H1 (cell line): Measurements from ENCODE around the gene PALM3. TPM values are rescaled to one million over a fixed set of nuclear protein-coding genes. Genes with fewer than 3 reads are reported as not detected.
A peak's percentile ranks its signal among the peaks of the same experiment; 100 is the strongest.

Experiments used
- CTCF ChIA-PET: fragments of 300-600 bp; sonication (Branson Sonifier 250); formaldehyde crosslinking; loops from one replicate; lab custom pipeline; 2021; ENCODE audit not compliant: partially characterized antibody; lab: Charles Lee
- POLR2A ChIA-PET: fragments of 300-600 bp; sonication (Branson Sonifier 250); formaldehyde crosslinking; loops from one replicate; lab custom pipeline; 2021; ENCODE audit warnings: inconsistent platforms; ENCODE audit not compliant: partially characterized antibody; lab: Charles Lee
- DNase-seq, 2 experiments: peaks; one replicate each; pipeline versions ENCODE4 v3.0.0 to v3.0.0-alpha.2; 2010 to 2022; ENCODE audit warnings: low spot score in 2 of 2, low read depth in 1 of 2, mixed read lengths in 1 of 2
- FAIRE-seq: peaks from 2 replicates; lab custom pipeline; 2011; peaks lifted over from hg19 to GRCh38; lab: Jason Lieb, UNC
- H2AFZ ChIP-seq: 2 replicates; pipeline ENCODE4 v1.8.1; 2012; ENCODE audit warnings: low read length, inconsistent platforms
- H2AK5ac ChIP-seq: 2 replicates; pipeline ENCODE4 v1.6.1; 2013; ENCODE audit warnings: low read depth, low read length
- H2BK120ac ChIP-seq: replicated peaks from 2 replicates; pipeline ENCODE3; 2013; ENCODE audit warnings: low read depth, low read length, inconsistent platforms
- H2BK12ac ChIP-seq: 2 replicates; pipeline ENCODE4 v1.6.1; 2013; ENCODE audit warnings: low read depth, low read length
- H2BK15ac ChIP-seq: 2 replicates; pipeline ENCODE4 v1.6.1; 2013; ENCODE audit warnings: low read length
- H2BK20ac ChIP-seq: 2 replicates; pipeline ENCODE4 v1.6.1; 2013; ENCODE audit warnings: low read length
- H2BK5ac ChIP-seq: 2 replicates; pipeline ENCODE4 v1.6.1; 2013; ENCODE audit warnings: low read depth, low read length
- H3K14ac ChIP-seq: 2 replicates; pipeline ENCODE4 v1.6.1; 2013; ENCODE audit warnings: inconsistent platforms; ENCODE audit not compliant: insufficient read length
- H3K18ac ChIP-seq: 2 replicates; pipeline ENCODE4 v1.6.1; 2013; ENCODE audit warnings: low read length; ENCODE audit errors: extremely low read depth
- H3K23ac ChIP-seq: 2 replicates; pipeline ENCODE4 v1.6.1; 2013; ENCODE audit warnings: inconsistent platforms; ENCODE audit not compliant: insufficient read length
- H3K23me2 ChIP-seq: 2 replicates; pipeline ENCODE4 v1.6.1; 2013; ENCODE audit warnings: low read depth, low read length
- H3K27ac ChIP-seq: 2 replicates; pipeline ENCODE4 v1.6.1; 2011; ENCODE audit warnings: low read depth, low read length, inconsistent platforms
- H3K27me3 ChIP-seq, 4 experiments: replicated peaks in 1 of 4; 1 replicate in 1 of 4; 2 replicates in 3 of 4; pipeline versions ENCODE4 v1.6.1 to v1.8.1; 2011 to 2013; ENCODE audit warnings: low read length in 3 of 4, mild to moderate bottlenecking in 3 of 4, inconsistent platforms in 2 of 4, mixed read lengths in 2 of 4, moderate library complexity in 1 of 4; ENCODE audit not compliant: control insufficient read depth in 3 of 4, insufficient read depth in 3 of 4; ENCODE audit errors: extremely low read depth in 1 of 4
- H3K36me3 ChIP-seq, 4 experiments: 2 replicates each; pipeline versions ENCODE4 v1.6.1 to v1.8.1; 2011 to 2013; ENCODE audit warnings: mild to moderate bottlenecking in 4 of 4, low read length in 3 of 4, moderate library complexity in 2 of 4, control low read depth in 1 of 4, inconsistent platforms in 1 of 4; ENCODE audit not compliant: insufficient read depth in 4 of 4, control insufficient read depth in 2 of 4
- H3K4ac ChIP-seq: replicated peaks from 2 replicates; pipeline ENCODE3; 2013; ENCODE audit warnings: low read length, low read depth, mixed read lengths, inconsistent platforms; ENCODE audit not compliant: insufficient read length
- H3K4me1 ChIP-seq, 4 experiments: replicated peaks in 1 of 4; 1 replicate in 1 of 4; 2 replicates in 3 of 4; pipeline versions ENCODE4 v1.6.1 to v1.8.1; 2011 to 2013; ENCODE audit warnings: low read length in 3 of 4, inconsistent platforms in 2 of 4, mixed read lengths in 1 of 4; ENCODE audit not compliant: insufficient read depth in 4 of 4, control insufficient read depth in 3 of 4
- H3K4me2 ChIP-seq, 2 experiments: 2 replicates each; pipeline versions ENCODE4 v1.6.1 to v1.8.1; 2011 to 2013; ENCODE audit warnings: low read depth in 2 of 2, low read length in 2 of 2, control low read depth in 1 of 2, inconsistent platforms in 1 of 2, mild to moderate bottlenecking in 1 of 2; ENCODE audit not compliant: insufficient read depth in 1 of 2
- H3K4me3 ChIP-seq, 4 experiments: fragments of 200-600, 300-600 bp in 1 of 4; sonication (generic), shearing (Covaris generic), sonication (Bioruptor Twin) in 1 of 4; 2 replicates each; pipeline versions ENCODE4 v1.5.1 to v1.8.1; 2011 to 2016; ENCODE audit warnings: low read length in 4 of 4, low read depth in 3 of 4, control low read depth in 2 of 4, inconsistent platforms in 2 of 4, mild to moderate bottlenecking in 2 of 4, mixed read lengths in 1 of 4, moderate library complexity in 1 of 4; ENCODE audit not compliant: insufficient read depth in 2 of 4; ENCODE audit errors: extremely low read depth in 1 of 4
- H3K56ac ChIP-seq: replicated peaks from 2 replicates; pipeline ENCODE3; 2013; ENCODE audit warnings: low read depth, mild to moderate bottlenecking, mixed read lengths, low read length, inconsistent platforms; ENCODE audit not compliant: insufficient read length
- H3K79me1 ChIP-seq: 2 replicates; pipeline ENCODE4 v1.6.1; 2013; ENCODE audit warnings: low read depth, low read length, control low read depth
- H3K79me2 ChIP-seq, 2 experiments: 2 replicates each; pipeline versions ENCODE4 v1.6.1 to v1.8.1; 2012 to 2013; ENCODE audit warnings: low read length in 2 of 2, mild to moderate bottlenecking in 2 of 2, inconsistent platforms in 1 of 2; ENCODE audit not compliant: insufficient read depth in 2 of 2, control insufficient read depth in 1 of 2
- H3K9ac ChIP-seq, 4 experiments: replicated peaks in 1 of 4; 1 replicate in 1 of 4; 2 replicates in 3 of 4; pipeline versions ENCODE4 v1.6.1 to v1.8.1; 2011 to 2013; ENCODE audit warnings: low read depth in 3 of 4, low read length in 3 of 4, control low read depth in 2 of 4, mild to moderate bottlenecking in 2 of 4, moderate library complexity in 2 of 4, inconsistent platforms in 1 of 4; ENCODE audit errors: extremely low read depth in 1 of 4
- H3K9me3 ChIP-seq, 2 experiments: 2 replicates each; pipeline versions ENCODE4 v1.6.1 to v1.8.1; 2012 to 2013; ENCODE audit warnings: mild to moderate bottlenecking in 2 of 2, moderate library complexity in 2 of 2, control low read depth in 1 of 2, inconsistent platforms in 1 of 2, low read depth in 1 of 2, low read length in 1 of 2, mixed read lengths in 1 of 2; ENCODE audit not compliant: insufficient read depth in 2 of 2
- H4K20me1 ChIP-seq, 2 experiments: replicated peaks in 1 of 2; 2 replicates each; pipeline versions ENCODE3 to v1.8.1; 2011 to 2013; ENCODE audit warnings: inconsistent platforms in 2 of 2, low read length in 2 of 2, mild to moderate bottlenecking in 1 of 2; ENCODE audit not compliant: insufficient read depth in 2 of 2, control insufficient read depth in 1 of 2
- H4K5ac ChIP-seq: 2 replicates; pipeline ENCODE4 v1.6.1; 2013; ENCODE audit warnings: low read length, low read depth, mixed read lengths, inconsistent platforms; ENCODE audit not compliant: insufficient read length
- H4K8ac ChIP-seq: 2 replicates; pipeline ENCODE4 v1.8.0; 2013; ENCODE audit warnings: mild to moderate bottlenecking, moderate library complexity, low read length, inconsistent platforms; ENCODE audit not compliant: insufficient read depth; ENCODE audit errors: extremely low read depth
- H4K91ac ChIP-seq: replicated peaks from 2 replicates; pipeline ENCODE3; 2013; ENCODE audit warnings: low read length, mixed read lengths, inconsistent platforms; ENCODE audit not compliant: insufficient read length
- ATF3 ChIP-seq: IDR thresholded peaks from 2 replicates; pipeline ENCODE4 v1.6.1; 2011; ENCODE audit warnings: low read depth, mild to moderate bottlenecking, low read length; ENCODE audit not compliant: insufficient read depth
- BCL11A ChIP-seq, 2 experiments: IDR thresholded peaks; one replicate each; pipeline ENCODE4 v1.6.1; 2011; ENCODE audit warnings: low read depth in 2 of 2, low read length in 2 of 2, mild to moderate bottlenecking in 2 of 2
- CBX5 ChIP-seq: fragments of 300-800, 300-1000 bp; sonication (generic); IDR thresholded peaks from 2 replicates; pipeline ENCODE4 v1.7.1; 2016; ENCODE audit warnings: antibody characterized with exemption, low read length, low read depth
- CHD2 ChIP-seq: IDR thresholded peaks from 2 replicates; pipeline ENCODE4 v1.6.1; 2012; ENCODE audit warnings: low read length, improper control_type of control experiment
- CTBP2 ChIP-seq: IDR thresholded peaks from 2 replicates; pipeline ENCODE4 v1.7.0; 2011; ENCODE audit warnings: borderline replicate concordance, mild to moderate bottlenecking, moderate library complexity, mixed read lengths, low read length; ENCODE audit not compliant: insufficient read depth, insufficient read length
- EGR1 ChIP-seq: IDR thresholded peaks from 2 replicates; pipeline ENCODE4 v1.6.1; 2011; ENCODE audit warnings: low read depth, low read length, borderline replicate concordance
- EZH2 ChIP-seq: fragments of 200-600 bp; sonication (generic); IDR thresholded peaks from 2 replicates; pipeline ENCODE4 v1.7.1; 2012; ENCODE audit warnings: low read depth, mild to moderate bottlenecking, moderate library complexity, low read length, inconsistent platforms; ENCODE audit not compliant: severe bottlenecking
- KDM4A ChIP-seq: IDR thresholded peaks from one replicate; pipeline ENCODE4 v1.7.1; 2012; ENCODE audit warnings: low read depth, mild to moderate bottlenecking, moderate library complexity, low read length, inconsistent platforms; ENCODE audit not compliant: severe bottlenecking
- SIX5 ChIP-seq: IDR thresholded peaks from 2 replicates; pipeline ENCODE4 v1.6.1; 2011; ENCODE audit warnings: mild to moderate bottlenecking, low read depth, low read length
- TAF7 ChIP-seq: optimal IDR thresholded peaks from 2 replicates; pipeline ENCODE3; 2011; ENCODE audit warnings: low read depth, mild to moderate bottlenecking, inconsistent platforms, low read length, moderate library complexity, borderline replicate concordance
- ZNF274 ChIP-seq: IDR thresholded peaks from 2 replicates; pipeline ENCODE4 v1.7.0; 2012; ENCODE audit warnings: low read length, borderline replicate concordance; ENCODE audit errors: extremely low read depth
- WGBS, 2 experiments: shearing (Covaris generic) in 1 of 2; methylation state at CpG; one replicate each; pipeline versions ENCODE4 v1.1.6 to v1.1.7; 2013 to 2015; ENCODE audit warnings: low lambda C conversion rate in 2 of 2, mixed read lengths in 2 of 2, inconsistent platforms in 1 of 2, low coverage in 1 of 2, missing lambda C conversion rate in 1 of 2; ENCODE audit not compliant: insufficient replicate concordance in 2 of 2, insufficient coverage in 1 of 2, insufficient read length in 1 of 2; ENCODE audit errors: extremely low coverage in 1 of 2, missing lambda C conversion rate in 1 of 2; 5-methylcytosine and 5-hydroxymethylcytosine counted together
- polyA plus RNA-seq, 7 experiments: library from polyadenylated mRNA; depleted of rRNA in 3 of 7; stranded (reverse) in 5 of 7; unstranded in 2 of 7; fragments of >200 nt in 5 of 7; fragments of 200-250 nt in 2 of 7; gene quantifications; 1 replicate in 5 of 7; 2 replicates in 1 of 7; 4 replicates in 1 of 7; pipeline versions ENCODE4 v1.2.1 to v1.2.3, GENCODE V29; 2011 to 2013; ENCODE audit warnings: missing spikeins in 2 of 7, mixed read lengths in 2 of 7
- total RNA-seq: library from RNA; stranded (reverse); fragmentation: NEBNext Ultra II Directional; extraction: Animal tissue kit (Norgen Biotek cat#: 25700); gene quantifications from 2 replicates; pipeline ENCODE4 v1.2.1, GENCODE V29; 2021

The PALM3 gene
- total and polyA plus RNA-seq, 2 of the 8 experiments (the other 6 are each of a cell fraction or from before 2014, with no cell fraction given): 5.8 to 31.3 TPM

GRCh38 chr19:14027856-14028450 is 33.9 kb downstream of the PALM3 start, which contains the start of gene RLN3:
Gene RLN3, plus strand, starts transcription at chr19:14028148. Its CDS starts 57 bp downstream, at chr19:14028205.
- Histone ChIP-seq H3K79me2 (no peaks in the 10 kb centered on the region), H3K23ac (no peak within 1 kb of the TSS), H2BK15ac (no peak within 1 kb of the TSS), H3K4me2 (no peak within 1 kb of the TSS), H3K23me2 (peaks cover 8% of the 10 kb centered on the region; the same call in 1 of the 2 replicates), H3K9ac (no peak within 1 kb of the TSS), H3K27me3 (peaks cover 0 to 12% (median 9%) of the 10 kb centered on the region in 4 experiments; a peak in 5 of 7 replicates), H3K4me1 (peaks cover 2 to 9% (median 3%) of the 10 kb centered on the region in 4 experiments), H3K9me3 (no peaks in the 10 kb centered on the region), H4K91ac (no peak within 1 kb of the TSS), H3K56ac (no peak within 1 kb of the TSS), H2AK5ac (no peak within 1 kb of the TSS), H3K18ac (no peak within 1 kb of the TSS), H3K27ac (no peak within 1 kb of the TSS), H2BK120ac (no peak within 1 kb of the TSS), H2BK5ac (no peak within 1 kb of the TSS), H3K4me3 (no peak within 1 kb of the TSS), H3K4ac (no peak within 1 kb of the TSS), H3K14ac (no peak within 1 kb of the TSS), H2BK20ac (no peak within 1 kb of the TSS), H2AFZ (no peak within 1 kb of the TSS), H3K36me3 (no peaks in the 10 kb centered on the region), H4K5ac (no peak within 1 kb of the TSS), H2BK12ac (0 out of 2 replicates have a peak within 1 kb of the TSS, but pooled peaks have one; percentile 5), H4K20me1 (no peaks in the 10 kb centered on the region), H4K8ac (no peak within 1 kb of the TSS; the same call in 1 of the 2 replicates), H3K79me1 (no peaks in the 10 kb centered on the region)
- no peak for FAIRE-seq
- TF ChIP-seq EZH2: no peak
- no peak for TF ChIP-seq BCL11A (IDR thresholded peaks at IDR 0.05; ENCODE audit: low read depth in 2 of 2, low read length in 2 of 2)
- TF ChIP-seq TAF7: no peak
- no peak for TF ChIP-seq KDM4A
- no peak for TF ChIP-seq EGR1
- TF ChIP-seq CHD2: no peak
- no peak for TF ChIP-seq ATF3
- no peak for TF ChIP-seq CBX5
- TF ChIP-seq ZNF274: no peak
- TF ChIP-seq SIX5: no peak
- TF ChIP-seq CTBP2: no peak
- CTCF ChIA-PET: interaction anchor here (1.0 to 2.2 kb wide), 13 partner anchors 13 to 165 kb away, joined by 3 to 9 read pairs (median 3); partner anchors contain the start of gene DCAF15
- no peak for DNase-seq
- 88% methylated on average over 23 of the region's 24 CpGs; no CpG with 5 or more reads in 1 of the 2 experiments for WGBS, 2 experiments
- POLR2A ChIA-PET: interaction anchor here (0.5 to 1.3 kb wide), 4 partner anchors 22 to 457 kb away, joined by 3 to 5 read pairs (median 4); partner anchors contain the start of genes DCAF15 and RFX1
